ENCODE data around the gene ARSK. TPM values are rescaled to one million over a fixed set of nuclear protein-coding genes. Genes with fewer than 3 reads are reported as not detected.

The ARSK gene
- total RNA-seq, 2 experiments from 2014 or later = 4.6 to 4.7 TPM

DNA sequence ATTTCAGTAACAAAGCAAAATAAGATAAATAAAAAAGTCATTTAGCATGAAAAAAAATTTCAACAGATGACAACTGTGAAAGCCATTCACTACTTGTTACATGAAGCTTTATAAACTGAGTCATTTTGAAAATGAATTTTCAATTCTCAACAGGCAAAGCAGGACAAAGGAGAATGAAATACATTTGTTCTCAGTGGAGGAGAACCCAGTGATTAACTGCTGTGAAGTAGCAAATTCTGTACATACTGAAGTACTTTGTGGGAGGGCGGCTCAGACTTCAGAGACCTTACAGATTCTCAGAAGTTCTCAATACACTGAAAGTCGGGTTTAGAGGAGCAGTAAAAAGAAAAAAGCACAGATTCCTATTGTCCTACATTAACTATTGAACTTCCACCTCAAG, 21.8 kb upstream of the ARSK start:
- Mint-ChIP-seq H3K4me3 (no peak overlapping the region), H3K4me1 (peaks cover 5% of the 10 kb centered on the region), H3K27me3 (no peaks in the 10 kb centered on the region), H3K9me3 (no peaks in the 10 kb centered on the region), H3K27ac (no peak overlapping the region), H3K36me3 (peaks cover 37% of the 10 kb centered on the region)
- DNase-seq = no peak
- POLR2A ChIA-PET = no interaction called here
- ATAC-seq (ENCODE audit: low read depth) = no peak

DNA sequence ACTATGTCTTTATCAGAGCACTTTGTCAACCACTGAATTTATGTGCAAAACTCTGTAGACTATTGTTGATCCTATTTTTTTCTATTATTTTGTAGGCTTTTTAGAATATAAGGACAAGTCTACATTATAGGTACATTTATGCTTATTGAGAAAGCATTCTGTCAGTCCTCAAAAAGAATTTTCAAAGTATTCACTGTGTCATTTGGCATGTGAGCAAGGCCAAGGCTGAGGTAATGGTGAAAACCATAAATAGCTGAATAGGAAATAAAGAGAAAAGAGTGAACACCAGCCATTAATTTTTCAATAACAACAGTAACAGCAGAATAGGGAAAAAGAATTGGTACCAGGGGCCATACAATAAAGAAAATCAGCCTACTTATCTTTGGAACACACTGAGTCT, 21.1 kb upstream of the ARSK start:
- Mint-ChIP-seq H3K27me3 (no peaks in the 10 kb centered on the region), H3K36me3 (peaks cover 33% of the 10 kb centered on the region), H3K9me3 (no peaks in the 10 kb centered on the region), H3K4me1 (peaks cover 5% of the 10 kb centered on the region), H3K27ac (no peak overlapping the region), H3K4me3 (no peak overlapping the region)
- ATAC-seq (ENCODE audit: low read depth) (no peak), DNase-seq (no peak)
- POLR2A ChIA-PET = no interaction called here

DNA sequence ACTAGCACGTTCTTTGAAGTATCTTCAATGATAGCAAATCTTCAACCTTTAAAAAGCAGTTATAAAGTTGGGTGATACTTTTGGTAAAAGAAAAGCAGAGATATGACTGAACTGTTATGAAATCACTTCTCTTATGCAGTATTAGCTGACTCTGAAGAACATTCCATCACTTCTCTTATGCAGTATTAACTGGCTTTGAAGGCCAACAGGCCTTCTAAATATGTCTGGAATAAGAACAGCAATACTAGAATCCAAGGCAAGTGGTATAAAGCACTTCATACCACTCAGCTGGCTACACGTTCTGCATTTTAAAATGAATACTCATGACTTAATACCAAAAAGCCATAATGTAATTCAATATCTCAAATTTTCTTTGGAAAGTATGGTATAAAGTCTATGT, 17.4 kb upstream of the ARSK start:
- no peak for ATAC-seq (ENCODE audit: low read depth)
- peaks cover 47% of the 10 kb centered on the region for H3K36me3 Mint-ChIP-seq
- H3K9me3 Mint-ChIP-seq = no peaks in the 10 kb centered on the region
- H3K4me1 Mint-ChIP-seq = peaks cover 5% of the 10 kb centered on the region
- H3K4me3 Mint-ChIP-seq = no peak overlapping the region
- DNase-seq = no peak
- H3K27ac Mint-ChIP-seq = no peak overlapping the region
- POLR2A ChIA-PET = no interaction called here
- no peaks in the 10 kb centered on the region for H3K27me3 Mint-ChIP-seq

GRCh38 chr5:95543017-95543705, 11.7 kb upstream of the ARSK start:
- ATAC-seq (ENCODE audit: low read depth) (no peak), DNase-seq (no peak)
- no peak overlapping the region for H3K27ac Mint-ChIP-seq
- peak overlapping the region; percentile 1 for H3K4me3 Mint-ChIP-seq
- peaks cover 34% of the 10 kb centered on the region for H3K36me3 Mint-ChIP-seq
- H3K9me3 Mint-ChIP-seq = no peaks in the 10 kb centered on the region
- POLR2A ChIA-PET = no interaction called here
- peaks cover 7% of the 10 kb centered on the region for H3K4me1 Mint-ChIP-seq
- no peaks in the 10 kb centered on the region for H3K27me3 Mint-ChIP-seq

- peaks cover 21% of the 10 kb centered on the region for H3K4me1 Mint-ChIP-seq
- peaks cover 28% of the 10 kb centered on the region for H3K36me3 Mint-ChIP-seq
- ATAC-seq (ENCODE audit: low read depth) (no peak), DNase-seq (no peak)
- H3K27me3 Mint-ChIP-seq = no peaks in the 10 kb centered on the region
- no peak overlapping the region for H3K4me3 Mint-ChIP-seq
- H3K9me3 Mint-ChIP-seq = no peaks in the 10 kb centered on the region
- H3K27ac Mint-ChIP-seq = no peak overlapping the region
- POLR2A ChIA-PET = no interaction called here
Measured at GRCh38 chr5:95549030-95549429, 5.9 kb upstream of the ARSK start.

DNA sequence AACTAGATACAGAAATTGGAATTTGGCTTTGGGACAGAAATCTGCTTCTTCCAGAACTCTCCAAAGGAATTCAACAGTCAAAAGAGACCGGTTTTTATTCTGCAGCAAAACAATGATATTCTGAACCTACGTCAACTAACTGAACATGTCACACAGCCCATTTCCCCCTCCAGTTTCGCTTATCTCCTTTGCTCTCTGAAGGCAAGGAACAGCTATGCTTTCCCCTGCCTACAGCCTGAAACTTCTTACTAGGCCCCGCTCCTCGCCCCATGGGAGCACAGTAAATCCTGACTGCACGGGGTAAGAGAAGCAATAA, 612 bp upstream of the ARSK start:
- Mint-ChIP-seq H3K27me3 (no peaks in the 10 kb centered on the region), H3K36me3 (peaks cover 15% of the 10 kb centered on the region), H3K4me3 (peak overlapping the region; percentile 98), H3K4me1 (peaks cover 26% of the 10 kb centered on the region), H3K27ac (peak overlapping the region; percentile 92), H3K9me3 (no peaks in the 10 kb centered on the region)
- ATAC-seq (ENCODE audit: low read depth) (peak; percentile 25), DNase-seq (no peak)
- POLR2A ChIA-PET = interaction anchor here (0.5 to 1.0 kb wide), 2 partner anchors 32 to 77 kb away, joined by 3 to 7 read pairs; no protein-coding TSS in a partner anchor

- POLR2A ChIA-PET = interaction anchor here (0.6 to 1.0 kb wide), 4 partner anchors 63 to 1253 kb away, joined by 3 to 7 read pairs (median 6); partner anchors contain the start of gene RFESD
Measured at GRCh38 chr5:95555553-95555952, 652 bp downstream of the ARSK start.

DNA sequence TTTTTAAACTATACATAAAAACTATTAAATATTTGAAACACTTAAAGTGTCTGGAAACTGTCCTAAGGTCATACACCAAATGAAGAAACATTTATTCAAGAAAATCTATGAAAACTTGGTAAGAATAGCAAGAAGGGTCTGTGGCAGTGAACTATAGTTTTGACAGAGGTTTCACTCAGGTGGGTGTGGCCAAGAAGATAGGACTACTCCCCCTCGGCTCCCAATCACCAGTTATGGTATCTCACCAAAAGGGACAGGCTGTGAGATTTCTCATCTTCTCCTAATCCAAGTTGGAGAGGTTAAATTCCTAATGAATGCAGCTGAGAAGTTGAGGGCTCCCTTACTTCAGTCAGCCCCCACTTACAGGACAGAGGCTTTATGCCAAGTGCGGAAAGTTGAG, 2.9 kb downstream of the ARSK start:
- no peaks in the 10 kb centered on the region for H3K9me3 Mint-ChIP-seq
- POLR2A ChIA-PET = no interaction called here
- no peak for DNase-seq
- peaks cover 3% of the 10 kb centered on the region for H3K36me3 Mint-ChIP-seq
- ATAC-seq (ENCODE audit: low read depth) = no peak
- H3K4me3 Mint-ChIP-seq = no peak overlapping the region
- no peaks in the 10 kb centered on the region for H3K27me3 Mint-ChIP-seq
- peaks cover 15% of the 10 kb centered on the region for H3K4me1 Mint-ChIP-seq
- no peak overlapping the region for H3K27ac Mint-ChIP-seq

More at GRCh38 chr5:95555553-95555952, 652 bp downstream of the ARSK start:
- peaks cover 26% of the 10 kb centered on the region for H3K4me1 Mint-ChIP-seq
- no peaks in the 10 kb centered on the region for H3K27me3 Mint-ChIP-seq
- no peak for ATAC-seq (ENCODE audit: low read depth)
- peak overlapping the region; percentile 98 for H3K4me3 Mint-ChIP-seq
- H3K27ac Mint-ChIP-seq = peak overlapping the region; percentile 92
- no peak for DNase-seq
- H3K36me3 Mint-ChIP-seq = peaks cover 10% of the 10 kb centered on the region
- H3K9me3 Mint-ChIP-seq = no peaks in the 10 kb centered on the region

- peaks cover 16% of the 10 kb centered on the region for H3K36me3 Mint-ChIP-seq
- POLR2A ChIA-PET = no interaction called here
- no peaks in the 10 kb centered on the region for H3K9me3 Mint-ChIP-seq
- peaks cover 2% of the 10 kb centered on the region for H3K4me1 Mint-ChIP-seq
- peaks cover 2% of the 10 kb centered on the region for H3K27me3 Mint-ChIP-seq
- no peak overlapping the region for H3K4me3 Mint-ChIP-seq
- DNase-seq (no peak), ATAC-seq (ENCODE audit: low read depth) (no peak)
- no peak overlapping the region for H3K27ac Mint-ChIP-seq
Measured at GRCh38 chr5:95562282-95562681, 7.4 kb downstream of the ARSK start.

DNA sequence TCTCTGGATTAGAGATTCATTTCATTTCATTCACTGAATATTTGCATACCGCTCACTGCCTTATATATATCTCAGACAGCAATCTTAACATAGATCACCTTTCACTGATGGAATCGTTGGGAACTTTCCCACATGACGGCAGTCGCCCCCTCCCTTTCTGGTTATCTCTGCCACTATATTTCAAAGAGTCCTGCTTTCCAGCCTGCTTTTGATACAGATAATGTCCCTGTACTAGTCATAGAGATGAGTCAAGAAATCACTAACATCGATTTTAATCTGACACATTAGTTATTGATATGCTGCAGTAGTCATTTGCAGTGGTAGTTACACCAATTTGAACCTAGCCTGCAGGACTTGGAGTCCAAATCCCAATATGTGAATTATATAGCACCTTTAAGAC, 8.5 kb downstream of the ARSK start:
- Mint-ChIP-seq H3K4me3 (no peak overlapping the region), H3K4me1 (no peaks in the 10 kb centered on the region), H3K27ac (no peak overlapping the region), H3K9me3 (no peaks in the 10 kb centered on the region), H3K27me3 (peaks cover 2% of the 10 kb centered on the region), H3K36me3 (peaks cover 16% of the 10 kb centered on the region)
- POLR2A ChIA-PET = no interaction called here
- ATAC-seq (ENCODE audit: low read depth) = no peak
- DNase-seq = no peak

DNA sequence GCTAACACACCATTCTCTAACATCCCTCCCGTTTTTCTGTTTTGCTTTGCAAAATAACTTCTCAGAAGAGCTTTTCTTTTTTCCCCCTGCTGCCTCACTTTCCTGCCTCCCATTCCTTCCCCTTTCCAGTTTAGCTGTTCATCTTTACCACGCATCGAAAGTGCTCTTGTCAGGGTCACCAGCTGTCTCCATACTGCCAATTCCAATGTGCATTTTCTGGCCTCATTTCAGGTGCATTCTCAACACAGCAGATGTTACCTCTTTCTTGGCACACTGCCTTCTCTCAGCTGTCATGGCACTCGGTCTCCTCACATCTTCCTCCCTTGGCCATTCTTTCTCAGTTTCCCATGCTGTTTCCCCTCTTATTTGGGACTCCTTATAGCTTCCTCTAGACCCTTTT, 9.5 kb downstream of the ARSK start:
- POLR2A ChIA-PET = interaction anchor here (0.6 kb wide), 1 partner anchor 260 kb away, joined by 3 read pairs; no protein-coding TSS in a partner anchor
- DNase-seq = no peak
- Mint-ChIP-seq H3K4me1 (peaks cover 2% of the 10 kb centered on the region), H3K36me3 (peaks cover 17% of the 10 kb centered on the region), H3K4me3 (no peak overlapping the region), H3K27ac (no peak overlapping the region), H3K27me3 (peaks cover 2% of the 10 kb centered on the region), H3K9me3 (no peaks in the 10 kb centered on the region)
- no peak for ATAC-seq (ENCODE audit: low read depth)

DNA sequence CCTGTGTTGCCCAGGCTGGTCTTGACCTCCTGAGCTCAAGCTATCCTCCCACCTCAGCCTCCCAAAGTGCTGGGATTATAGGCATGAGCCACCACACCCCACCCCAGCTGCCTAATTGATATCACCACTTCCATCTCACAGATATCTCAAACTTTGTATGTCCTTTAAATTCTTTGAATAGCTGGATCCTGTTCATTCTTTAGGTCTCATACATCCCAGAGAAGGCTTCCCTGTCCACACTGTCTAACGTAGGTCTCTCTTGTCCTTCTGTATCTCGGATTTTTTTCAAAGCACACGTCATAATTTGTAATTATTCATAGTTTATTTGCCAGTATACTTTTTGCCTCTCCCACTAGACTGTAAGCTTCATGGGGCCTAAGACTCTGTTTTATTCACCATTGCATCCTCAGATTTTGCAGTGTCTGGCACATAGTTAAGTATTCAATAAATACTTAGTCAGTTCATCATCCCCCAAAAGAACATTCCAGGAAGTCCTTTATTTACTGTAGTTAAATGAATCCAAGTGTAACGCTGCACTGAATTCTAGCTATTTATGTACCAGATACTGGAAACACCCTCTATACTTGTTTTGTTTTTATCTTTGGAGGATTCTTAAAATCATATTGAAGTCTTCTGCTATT, 10.5 kb downstream of the ARSK start:
- Mint-ChIP-seq H3K4me3 (no peak overlapping the region), H3K9me3 (no peaks in the 10 kb centered on the region), H3K36me3 (peaks cover 17% of the 10 kb centered on the region), H3K27ac (no peak overlapping the region), H3K4me1 (peaks cover 2% of the 10 kb centered on the region), H3K27me3 (peaks cover 2% of the 10 kb centered on the region)
- DNase-seq (no peak), ATAC-seq (ENCODE audit: low read depth) (no peak)
- POLR2A ChIA-PET = no interaction called here

- H3K4me3 Mint-ChIP-seq = no peak overlapping the region
- peaks cover 18% of the 10 kb centered on the region for H3K36me3 Mint-ChIP-seq
- no peak for ATAC-seq (ENCODE audit: low read depth)
- POLR2A ChIA-PET = no interaction called here
- no peak overlapping the region for H3K27ac Mint-ChIP-seq
- no peaks in the 10 kb centered on the region for H3K27me3 Mint-ChIP-seq
- H3K9me3 Mint-ChIP-seq = no peaks in the 10 kb centered on the region
- DNase-seq = no peak
- H3K4me1 Mint-ChIP-seq = peaks cover 2% of the 10 kb centered on the region
Measured at GRCh38 chr5:95572016-95572415, 17.1 kb downstream of the ARSK start.

DNA sequence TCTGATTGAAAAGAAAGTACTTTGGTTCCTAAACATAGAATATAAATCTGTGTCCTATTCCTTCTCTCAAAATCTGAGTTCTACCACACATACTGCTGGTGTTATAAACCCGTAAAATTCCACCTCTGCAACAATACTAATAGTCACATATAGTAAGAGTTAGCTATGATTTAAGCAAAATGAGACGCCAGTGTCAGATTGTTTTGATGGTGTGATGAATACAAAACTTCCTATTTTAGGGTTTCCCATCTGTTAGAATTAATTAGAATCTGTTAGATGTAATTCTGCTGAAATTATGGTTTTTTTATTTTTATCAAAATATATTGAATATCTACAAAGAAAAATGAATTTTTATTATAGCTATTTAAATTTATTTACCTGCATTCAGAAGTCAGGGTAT, 26.7 kb downstream of the ARSK start:
- no peaks in the 10 kb centered on the region for H3K4me1 Mint-ChIP-seq
- no peak for ATAC-seq (ENCODE audit: low read depth)
- H3K4me3 Mint-ChIP-seq = no peak overlapping the region
- POLR2A ChIA-PET = no interaction called here
- no peak for DNase-seq
- H3K27me3 Mint-ChIP-seq = no peaks in the 10 kb centered on the region
- H3K27ac Mint-ChIP-seq = no peak overlapping the region
- peaks cover 5% of the 10 kb centered on the region for H3K9me3 Mint-ChIP-seq
- peaks cover 24% of the 10 kb centered on the region for H3K36me3 Mint-ChIP-seq
